AG09319 (cell line): Measurements from ENCODE around the gene SPATA20.

Source experiments
- DNase-seq: peaks from one replicate; pipeline ENCODE4 v3.0.0-alpha.2; 2010; ENCODE audit warnings: low read depth; ENCODE audit errors: extremely low read depth
- CTCF ChIP-seq: IDR thresholded peaks from 2 replicates; pipeline ENCODE4 v1.5.1; 2011; ENCODE audit warnings: low read depth, mild to moderate bottlenecking, inconsistent platforms, low read length, moderate library complexity

Gene SPATA20

GRCh38 chr17:50573866-50574611 lies 27.1 kb downstream of the SPATA20 start:
- DNase-seq = no peak
- no peak for TF ChIP-seq CTCF

- no peak for DNase-seq
These were observed 28.7 kb downstream of the SPATA20 start for GRCh38 chr17:50575581-50576210.

GRCh38 chr17:50576864-50577263 lies 29.9 kb downstream of the SPATA20 start:
- TF ChIP-seq CTCF = no peak
- DNase-seq = no peak

More at GRCh38 chr17:50575581-50576210, 28.7 kb downstream of the SPATA20 start:
- TF ChIP-seq CTCF = no peak

GRCh38 chr17:50577451-50577954 lies 30.5 kb downstream of the SPATA20 start:
- no peak for TF ChIP-seq CTCF
- no peak for DNase-seq

- TF ChIP-seq CTCF = no peak
- DNase-seq = no peak
These were observed 31.2 kb downstream of the SPATA20 start for GRCh38 chr17:50578173-50578572.

- DNase-seq = no peak
- no peak for TF ChIP-seq CTCF
These were observed 32.4 kb downstream of the SPATA20 start for GRCh38 chr17:50579399-50579798.

- no peak for DNase-seq
These were observed 33.7 kb downstream of the SPATA20 start for GRCh38 chr17:50580646-50581045.

More at GRCh38 chr17:50580646-50581045, 33.7 kb downstream of the SPATA20 start:
- no peak for TF ChIP-seq CTCF
